ENCODE measurements around the gene L1CAM.

L1CAM gene

DNA sequence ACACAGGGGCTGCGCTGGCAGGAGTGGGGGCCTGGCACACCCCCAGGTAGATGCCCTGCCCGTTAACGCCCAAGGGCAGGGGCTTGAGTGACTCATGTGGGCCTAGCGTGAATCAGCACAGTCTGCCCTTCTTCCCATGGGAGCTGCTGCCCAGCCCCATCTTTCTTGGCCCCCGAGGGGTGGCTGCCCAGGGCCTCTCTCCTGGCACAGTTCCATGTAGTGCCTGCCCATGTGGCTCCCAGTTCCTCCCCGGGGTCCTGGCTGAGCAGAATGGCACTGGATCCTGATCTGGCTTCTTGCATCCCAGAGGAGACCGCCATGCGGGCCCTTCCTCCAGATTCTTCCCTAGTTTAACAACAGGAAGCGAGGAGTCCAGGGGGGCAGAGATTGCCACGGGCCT is 16.4 kb upstream of the L1CAM start:
- no peak for DNase-seq (ENCODE audit: low spot score)

DNA sequence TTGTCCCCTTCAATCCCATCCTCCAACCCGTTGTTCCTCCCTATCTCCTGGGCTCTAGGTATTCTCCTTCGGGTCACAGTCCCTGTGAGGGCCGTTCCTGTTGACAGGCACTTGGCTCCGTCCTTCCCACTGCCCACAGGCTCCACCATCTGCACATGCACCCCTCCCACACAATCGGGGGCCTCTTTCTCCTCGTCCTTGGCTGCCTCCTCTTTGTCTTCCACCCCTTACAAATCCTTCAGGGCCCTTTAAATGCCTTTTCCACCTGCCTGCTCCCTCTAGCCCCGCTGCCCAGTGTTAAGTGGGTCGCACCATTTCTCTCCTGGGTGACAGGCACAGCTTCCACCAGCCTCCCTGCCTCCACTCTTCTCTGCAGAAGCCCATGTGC is 15.8 kb upstream of the L1CAM start:
- DNase-seq (ENCODE audit: low spot score) = no peak

DNA sequence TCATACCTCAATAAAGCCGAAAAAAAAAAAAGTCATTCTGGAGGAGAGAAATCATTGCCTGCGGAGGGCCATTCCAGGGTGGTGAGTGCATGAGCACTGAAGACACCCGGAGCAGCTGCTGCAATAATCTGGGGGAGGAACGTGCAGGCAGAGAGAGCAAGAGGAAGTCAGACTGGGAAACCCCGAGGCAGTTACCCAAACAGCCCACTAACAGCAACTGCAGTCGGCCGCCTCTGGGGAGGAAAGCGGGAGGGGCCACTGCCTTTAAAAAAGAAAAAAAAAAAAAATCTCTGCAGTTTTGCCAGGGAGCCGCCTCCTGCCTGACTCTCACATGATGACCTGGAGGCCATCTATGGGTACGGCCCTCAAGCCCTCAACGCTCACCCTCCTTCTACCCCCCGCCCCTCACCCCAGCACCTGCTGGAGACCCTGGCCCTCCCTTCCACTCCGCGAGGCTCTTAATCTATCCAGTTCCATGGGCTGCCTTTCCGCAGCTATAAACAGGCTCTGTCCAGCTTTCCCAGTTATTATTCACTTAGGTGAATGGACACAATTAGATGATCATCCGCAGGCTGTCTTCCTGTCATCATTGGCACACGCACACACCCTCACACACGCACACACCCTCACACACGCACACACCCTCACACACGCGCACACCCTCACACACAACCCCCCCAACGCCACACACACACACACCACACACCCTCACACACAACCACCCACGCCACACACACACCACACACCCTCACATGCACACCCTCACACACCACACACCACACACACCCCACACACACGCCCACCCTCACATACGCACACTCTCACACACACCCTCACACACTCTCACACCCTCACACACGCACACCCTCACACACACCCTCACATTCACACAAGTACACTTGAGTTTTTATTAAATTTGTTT is 15.1 kb upstream of the L1CAM start:
- peak; percentile 89 for DNase-seq (ENCODE audit: low spot score)

DNA sequence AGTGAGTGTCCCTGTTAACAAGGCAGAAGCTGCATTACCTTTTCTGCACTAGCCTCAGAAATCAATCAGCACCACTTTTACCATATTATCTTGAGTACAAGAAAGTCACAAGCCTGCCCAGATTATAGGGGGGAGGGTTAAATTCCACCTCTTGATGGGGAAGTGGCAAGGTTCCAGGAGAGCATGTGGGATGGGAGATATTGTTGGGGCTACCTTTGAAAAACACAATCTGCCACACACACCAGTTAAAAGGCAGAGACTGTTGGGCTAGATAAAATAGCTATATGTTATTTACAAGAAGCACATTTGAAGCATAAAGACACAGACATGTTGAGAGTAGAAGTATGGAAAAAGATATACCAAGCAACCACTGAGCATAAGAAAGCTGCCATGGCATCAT is 11.9 kb upstream of the L1CAM start:
- DNase-seq (ENCODE audit: low spot score) = no peak

DNA sequence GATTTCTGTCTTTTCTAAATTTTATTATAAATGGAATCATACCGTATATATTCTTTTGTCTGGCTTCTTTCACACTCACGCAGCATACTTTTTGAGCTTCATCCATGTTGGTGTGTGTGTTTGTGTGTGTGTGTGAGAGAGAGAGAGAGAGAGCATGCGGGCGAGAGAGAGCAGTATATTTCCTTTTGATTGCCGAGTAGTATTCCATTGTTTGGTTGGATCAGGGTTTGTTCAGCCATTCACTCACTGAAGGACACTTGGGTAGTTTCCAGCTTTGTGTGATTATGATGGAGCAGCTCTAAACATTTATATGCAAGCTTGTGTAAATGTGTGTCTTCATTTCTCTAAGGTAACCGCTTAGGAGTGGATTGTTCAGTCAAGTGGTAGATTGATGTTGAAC is 3.1 kb upstream of the L1CAM start:
- DNase-seq (ENCODE audit: low spot score) = no peak

DNA sequence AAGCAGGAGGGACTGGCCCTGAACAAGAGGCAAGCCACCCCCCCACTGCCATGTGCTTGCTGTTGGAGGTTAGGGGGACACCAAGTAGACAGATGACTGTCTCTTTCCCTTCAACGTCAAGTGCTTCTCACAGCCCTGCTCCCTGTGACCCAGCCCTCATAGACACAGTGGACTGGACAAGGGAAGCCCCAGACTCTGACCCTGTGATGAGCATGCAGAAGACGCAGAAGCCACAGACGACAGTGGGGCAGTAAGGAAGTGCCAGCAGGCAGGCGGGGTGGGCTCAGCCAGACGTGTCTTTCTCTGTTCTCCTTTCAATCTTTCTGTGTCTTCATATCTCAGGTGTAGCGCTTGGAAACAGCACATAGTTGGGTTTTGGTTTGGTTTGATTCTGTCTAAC is 2.4 kb upstream of the L1CAM start:
- DNase-seq (ENCODE audit: low spot score) = no peak

DNA sequence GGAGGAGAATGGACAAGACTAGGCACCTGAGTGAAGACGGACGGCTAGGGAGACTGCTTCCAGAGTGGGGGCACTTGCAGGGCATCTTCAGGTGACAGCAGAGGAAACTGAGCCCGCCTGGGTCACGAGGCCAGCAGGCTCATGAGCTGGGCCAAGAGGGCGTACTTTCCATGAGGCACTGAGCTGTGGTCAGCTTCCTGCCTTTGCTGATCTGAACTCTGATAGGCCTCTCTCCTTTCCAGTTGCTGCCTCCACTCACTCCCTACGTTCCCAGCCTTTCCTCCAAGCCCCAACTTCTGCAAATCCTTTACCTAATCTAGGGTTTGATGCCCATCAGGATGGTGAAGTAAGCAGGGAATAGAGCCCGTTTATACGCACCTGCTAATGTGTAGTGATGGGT is 1.4 kb upstream of the L1CAM start:
- no peak for DNase-seq (ENCODE audit: low spot score)

DNA sequence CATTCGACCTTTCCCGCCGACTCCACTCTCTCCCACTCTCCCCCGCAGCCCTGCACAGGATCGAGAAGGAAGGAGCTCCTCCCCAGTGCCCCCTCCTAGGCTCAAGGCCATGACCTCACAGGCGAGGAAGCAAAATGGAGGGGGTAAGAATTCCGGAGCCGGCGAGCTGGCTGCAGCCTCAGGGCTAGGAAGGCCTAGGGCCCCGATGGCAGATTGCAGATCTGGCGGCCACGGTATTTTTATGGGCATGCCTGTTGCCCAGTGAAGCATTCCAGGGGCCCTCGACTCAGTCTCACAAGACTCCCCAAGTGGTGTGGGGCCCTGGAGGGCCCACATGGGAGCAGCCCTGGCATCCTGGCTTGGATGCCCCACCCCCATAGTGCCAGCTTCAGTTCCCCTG is 942 bp upstream of the L1CAM start:
- DNase-seq (ENCODE audit: low spot score) = no peak

DNA sequence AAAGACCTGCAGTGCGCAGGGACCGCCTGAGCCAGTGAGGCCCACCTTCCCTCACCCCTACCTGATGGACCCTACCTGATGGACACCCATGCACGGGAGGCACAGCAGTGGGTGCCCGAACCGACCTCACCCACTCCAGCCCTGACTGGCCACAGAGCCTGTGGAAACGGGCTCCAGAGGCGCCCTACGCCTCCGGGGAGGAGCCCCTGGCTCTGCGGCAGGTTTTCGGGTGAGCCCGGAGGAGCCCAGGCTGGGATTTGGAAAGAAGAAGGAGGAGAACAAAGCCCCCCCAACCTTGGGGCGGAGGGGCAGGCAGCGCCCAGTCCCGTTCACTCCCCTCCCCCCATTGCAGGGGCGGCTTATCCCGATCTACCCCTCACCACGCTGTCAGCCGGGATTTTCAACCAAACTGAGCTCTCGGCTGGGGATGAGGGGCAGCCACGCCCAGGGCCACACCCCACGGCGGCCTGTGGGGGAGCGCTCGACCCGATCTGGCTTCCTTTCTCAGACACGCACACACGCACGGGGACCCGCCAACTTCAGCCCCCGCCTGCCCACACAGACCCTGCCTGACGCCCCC is 675 bp downstream of the L1CAM start:
- no peak for DNase-seq (ENCODE audit: low spot score)

DNA sequence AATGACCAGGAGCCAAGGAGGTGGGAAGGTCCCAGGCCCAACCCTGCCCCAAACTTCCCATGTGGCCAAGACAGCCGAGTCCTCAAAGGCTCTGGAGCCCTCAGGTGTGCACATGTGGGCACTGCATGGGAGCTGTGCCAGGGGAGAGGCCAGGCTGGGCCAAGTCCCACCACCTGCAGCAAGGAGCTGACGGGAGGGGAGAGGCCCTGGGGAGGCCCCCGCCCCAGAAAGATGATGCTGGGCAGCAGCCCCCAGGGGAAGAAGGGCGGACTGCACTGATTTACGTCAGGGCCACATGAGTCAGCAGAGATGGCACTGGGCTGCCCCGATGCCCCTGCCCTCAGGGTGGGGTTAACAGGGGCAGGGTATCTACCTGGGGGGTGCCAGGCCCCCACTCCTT is 1.4 kb downstream of the L1CAM start:
- DNase-seq (ENCODE audit: low spot score) = no peak

DNA sequence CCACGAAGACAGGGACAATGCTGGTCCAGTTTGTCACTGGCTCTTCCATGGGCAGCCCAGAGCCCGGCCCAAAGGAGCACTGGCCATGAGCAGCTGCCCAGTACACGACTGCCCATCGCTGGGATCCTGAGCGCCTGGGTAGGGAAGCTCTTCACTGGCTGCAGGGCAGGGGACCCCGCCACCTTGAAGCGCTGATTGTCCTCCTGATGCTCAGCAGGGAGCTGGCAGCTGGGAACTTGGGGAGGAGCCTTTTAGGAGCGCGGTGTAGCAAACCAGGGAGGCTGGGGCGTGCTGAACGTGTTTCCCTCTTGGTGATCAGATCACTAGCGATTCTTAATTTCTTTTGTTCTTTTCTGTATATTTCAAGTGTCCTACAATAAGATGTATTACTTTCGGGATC is 1.8 kb downstream of the L1CAM start:
- DNase-seq (ENCODE audit: low spot score) = no peak

DNA sequence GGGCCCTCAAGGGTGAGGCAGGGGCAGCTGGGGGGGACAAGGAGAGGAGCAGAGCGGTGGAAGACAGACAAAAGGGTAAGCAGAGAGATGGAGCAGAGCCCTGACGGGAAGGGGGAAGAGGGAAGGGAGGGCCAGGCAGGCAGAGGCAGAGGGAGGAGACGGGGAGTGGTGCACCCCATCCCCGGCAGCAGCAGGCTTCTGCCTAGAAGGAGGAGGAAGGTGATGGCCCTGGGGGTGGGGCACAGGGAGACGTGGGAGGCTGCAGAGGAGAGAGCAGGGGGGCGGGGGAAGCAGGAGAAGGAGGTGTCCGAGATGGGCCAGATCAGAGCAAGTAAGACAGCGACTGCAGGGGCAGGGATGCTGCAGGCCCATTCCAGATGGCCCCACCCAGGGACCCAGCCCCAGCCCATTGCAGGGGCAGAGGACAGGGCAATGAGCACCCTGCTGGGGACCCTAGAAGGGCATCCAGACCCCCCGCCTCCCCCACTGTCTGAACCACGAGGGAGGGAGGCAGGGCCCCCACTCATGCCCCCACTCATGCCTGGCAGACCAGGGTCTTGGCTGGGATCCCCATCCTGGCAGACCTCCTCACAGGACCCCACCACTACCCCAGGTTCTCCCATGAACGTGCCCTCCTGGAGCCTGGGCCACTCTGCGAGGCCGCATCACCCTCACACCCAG is 2.7 kb downstream of the L1CAM start:
- DNase-seq (ENCODE audit: low spot score) = no peak

DNA sequence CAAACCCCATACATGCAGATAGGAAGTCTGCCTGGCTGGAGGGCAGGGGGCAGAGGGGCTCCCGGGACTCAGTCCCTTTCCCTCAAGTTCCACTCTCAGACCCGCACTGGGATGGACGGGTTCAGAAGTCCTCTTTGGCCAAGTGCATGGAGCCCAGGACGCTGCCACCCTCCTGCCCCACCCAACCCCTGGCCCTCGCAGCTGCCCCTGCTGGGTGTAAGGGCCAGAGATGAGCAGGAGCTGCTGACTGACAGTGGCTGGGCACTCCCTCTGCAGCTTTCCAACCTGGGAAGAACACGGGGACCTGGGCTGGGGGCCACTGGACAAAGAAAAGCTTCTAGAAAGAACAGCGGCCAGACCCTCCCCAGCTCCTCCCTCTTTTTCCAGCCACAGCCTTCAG is 3.4 kb downstream of the L1CAM start:
- no peak for DNase-seq (ENCODE audit: low spot score)

DNA sequence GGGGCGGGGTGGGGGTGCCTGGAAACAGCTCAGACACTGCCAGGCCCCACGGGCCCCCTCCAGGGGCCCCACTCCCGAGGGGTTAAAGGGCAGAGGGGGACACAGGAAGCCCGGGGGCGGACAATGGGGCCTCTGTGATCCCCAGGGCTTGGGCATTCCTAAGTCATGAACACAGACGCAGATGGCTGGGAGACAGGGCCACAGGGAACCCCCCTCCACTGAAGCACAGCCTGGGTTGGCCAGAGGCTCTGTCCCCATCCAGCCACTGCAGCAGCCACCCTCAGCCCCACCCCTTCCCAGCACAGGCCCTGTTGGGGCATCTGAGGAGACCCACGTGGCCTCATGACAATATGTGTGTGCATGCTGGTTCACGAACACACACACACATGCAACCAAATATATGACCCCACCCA is 3.9 kb downstream of the L1CAM start:
- DNase-seq (ENCODE audit: low spot score) = peak; percentile 40

DNA sequence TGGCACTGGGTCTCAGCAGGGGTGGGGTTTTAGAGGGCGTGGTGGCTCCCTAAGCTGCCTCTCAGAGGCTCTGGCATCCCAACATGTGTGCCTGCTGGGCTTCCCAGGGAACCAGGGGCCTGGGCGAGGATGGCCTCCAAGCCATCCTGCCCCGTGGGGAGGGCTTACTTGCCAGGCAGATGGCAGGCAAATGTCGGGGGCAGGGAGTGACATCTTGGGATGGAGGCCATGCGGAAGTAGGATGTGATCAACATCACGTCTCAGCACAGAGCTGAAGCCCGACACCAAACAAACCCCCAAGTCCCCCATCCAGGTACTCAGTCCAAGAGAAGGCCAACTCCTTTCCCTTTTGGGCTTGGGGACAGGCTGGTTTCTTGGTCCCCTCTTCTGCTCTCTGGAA is 4.7 kb downstream of the L1CAM start:
- no peak for DNase-seq (ENCODE audit: low spot score)

DNA sequence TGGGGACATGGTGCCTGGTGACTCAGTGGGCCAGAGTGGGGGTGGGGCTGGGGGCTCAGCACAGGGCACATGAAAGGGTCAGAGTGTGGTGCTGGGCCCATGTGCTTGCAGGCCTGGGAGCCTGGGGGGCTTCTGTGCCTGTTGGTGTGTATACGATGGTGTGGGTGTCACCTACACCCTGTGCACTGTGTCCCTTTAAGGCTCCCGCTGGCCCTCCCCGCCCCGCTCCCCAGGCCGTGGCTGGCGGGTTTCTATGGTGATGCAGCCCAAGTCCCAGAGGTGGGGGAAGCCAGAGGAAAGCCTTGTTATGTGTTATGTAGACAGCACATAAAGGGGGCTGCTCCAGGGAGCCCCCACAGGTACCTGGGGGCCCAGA is 5.5 kb downstream of the L1CAM start:
- no peak for DNase-seq (ENCODE audit: low spot score)

DNA sequence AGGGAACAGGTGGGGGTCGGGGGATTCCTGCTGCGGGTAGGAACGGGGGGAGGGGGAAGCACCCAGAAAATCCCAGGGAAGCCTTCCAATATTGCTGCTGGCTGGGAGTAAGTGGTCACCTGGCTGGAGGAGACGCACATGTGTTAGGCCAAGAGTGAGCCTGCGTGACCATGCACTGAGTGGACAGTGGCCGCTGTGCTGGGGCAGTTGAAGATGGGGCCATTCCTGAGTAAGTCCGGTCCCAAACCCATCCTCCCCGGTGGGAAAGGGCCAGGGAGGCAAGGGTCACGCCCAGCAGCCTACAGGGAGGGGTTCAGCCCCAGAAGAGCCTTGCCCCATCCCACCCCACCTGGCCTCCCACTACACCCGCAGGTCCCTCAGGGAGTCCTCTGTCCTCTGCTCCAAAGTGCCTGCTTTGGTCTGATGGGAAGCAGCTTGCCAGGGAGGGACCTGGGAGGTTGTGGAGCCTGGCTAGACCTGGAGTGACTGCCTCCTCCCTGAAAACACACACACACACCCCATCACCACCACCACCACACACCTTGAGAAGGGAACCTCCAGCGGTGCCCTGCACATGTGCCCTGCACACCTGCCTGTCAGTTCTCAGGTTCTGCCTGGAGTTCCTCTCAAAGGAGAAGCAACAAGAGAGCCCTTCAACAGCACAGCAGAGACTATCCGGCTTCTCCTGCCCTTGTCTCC is 6.1 kb downstream of the L1CAM start:
- no peak for DNase-seq (ENCODE audit: low spot score)

DNA sequence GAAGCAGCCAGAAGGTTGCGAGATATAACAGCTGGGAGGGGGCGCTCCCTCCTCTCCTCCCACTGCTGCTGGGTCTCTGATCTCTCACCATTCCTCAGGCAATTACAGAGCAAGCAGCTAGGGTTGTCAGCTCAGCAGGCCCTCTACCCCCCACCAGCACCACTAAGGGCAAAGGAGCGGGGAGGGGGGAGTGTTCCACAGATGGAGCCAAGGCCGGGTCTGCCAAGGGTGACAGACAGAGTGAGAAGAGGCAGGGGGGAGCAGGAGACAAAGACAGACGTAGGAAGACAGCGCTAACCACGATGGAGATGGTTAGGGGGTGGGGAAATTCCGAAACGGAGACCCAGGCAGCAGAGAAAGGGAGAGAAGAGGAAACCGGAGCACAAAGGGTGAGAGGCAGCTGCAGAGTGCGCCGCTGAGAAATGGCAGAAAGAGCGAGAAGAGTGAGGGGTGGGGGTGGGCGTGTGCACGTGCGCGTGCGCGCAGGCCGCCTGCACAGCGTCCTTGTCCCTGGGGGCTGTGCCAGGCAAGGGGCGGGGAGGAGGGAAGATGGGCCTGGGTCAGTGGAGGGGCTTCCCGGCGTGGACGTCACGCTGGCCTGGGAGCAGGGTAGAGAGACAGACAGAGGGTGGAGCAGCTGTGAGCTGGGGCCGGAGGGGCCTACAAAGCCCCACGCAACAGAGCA is 6.9 kb downstream of the L1CAM start:
- no peak for DNase-seq (ENCODE audit: low spot score)

DNA sequence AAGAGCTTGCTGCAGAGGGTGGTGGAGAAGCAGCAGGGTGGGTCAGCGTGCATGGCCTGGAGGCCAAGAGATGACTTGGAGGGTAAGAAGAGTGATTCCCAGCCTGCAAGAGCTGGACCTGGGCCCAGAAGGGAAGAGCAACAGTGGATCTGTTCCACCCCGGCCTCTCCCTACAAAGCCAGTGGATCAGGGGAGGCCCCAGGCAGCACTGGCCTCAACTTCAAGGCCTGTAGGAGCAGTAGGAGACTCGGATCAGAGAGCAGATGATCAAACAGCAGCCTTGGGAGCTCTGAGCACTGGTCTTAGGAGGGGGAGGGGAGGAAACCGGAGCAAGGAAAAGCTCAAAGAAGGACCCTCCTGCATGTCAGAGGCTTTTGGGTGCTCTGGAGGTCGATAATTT is 7.6 kb downstream of the L1CAM start:
- DNase-seq (ENCODE audit: low spot score) = no peak

DNA sequence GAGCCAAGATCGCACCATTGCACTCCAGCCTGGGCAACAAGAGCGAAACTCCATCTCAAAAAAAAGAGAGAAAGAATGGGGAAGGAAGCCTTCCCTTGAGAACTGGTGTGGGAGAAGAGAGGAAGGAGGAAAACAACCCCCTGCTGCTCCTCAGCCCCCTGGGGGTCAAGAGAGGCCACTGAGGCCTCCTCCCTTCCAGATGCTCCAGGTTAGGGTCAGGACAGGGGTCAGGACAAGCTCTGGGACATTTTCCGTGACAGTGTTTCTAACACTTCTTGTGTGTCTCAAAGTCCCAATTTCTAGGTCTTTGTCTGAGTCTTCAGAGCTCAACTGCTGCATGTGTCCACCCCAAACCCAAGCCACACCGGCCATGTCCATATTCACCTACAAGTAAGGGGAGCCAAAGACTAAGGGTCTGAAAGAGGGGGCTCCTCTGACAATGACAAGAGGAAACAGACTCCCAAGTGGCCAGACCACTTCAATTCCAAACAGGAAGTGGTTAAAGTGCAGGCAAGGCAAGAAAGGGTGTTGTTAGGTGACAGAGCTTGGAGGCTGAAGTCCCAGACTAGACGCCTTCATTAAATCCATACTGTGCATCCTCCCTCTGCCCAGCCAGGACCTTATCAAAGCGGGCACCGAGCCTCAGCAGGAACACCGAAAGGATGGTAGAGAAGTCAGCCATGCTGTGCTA is 8.3 kb downstream of the L1CAM start:
- DNase-seq (ENCODE audit: low spot score) = no peak

DNA sequence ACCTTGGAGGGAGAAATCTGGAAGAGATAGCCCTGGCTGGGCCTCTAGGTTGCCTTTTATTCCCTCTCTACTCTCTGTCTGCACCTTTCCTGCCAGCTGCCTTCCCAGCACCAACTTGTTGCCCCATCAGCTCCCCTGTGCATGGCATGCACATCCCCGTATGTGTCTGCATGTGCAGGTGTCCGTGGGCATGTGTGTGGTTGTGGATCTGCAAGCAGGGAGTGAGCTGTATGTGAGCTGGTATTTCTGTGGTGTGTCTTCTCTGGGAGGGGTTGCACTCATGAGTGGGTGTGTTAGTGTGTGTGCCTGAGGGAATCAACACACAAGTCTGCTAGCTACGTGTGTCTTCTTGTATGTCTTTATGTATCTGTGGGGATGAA is 9.9 kb downstream of the L1CAM start:
- DNase-seq (ENCODE audit: low spot score) = no peak
